Measurements from ENCODE around the gene TMEM30A.

TMEM30A gene

GRCh38 chr6:75224303-75224926 is 60.2 kb downstream of the TMEM30A start:
- TF ChIP-seq, protein P1, sequence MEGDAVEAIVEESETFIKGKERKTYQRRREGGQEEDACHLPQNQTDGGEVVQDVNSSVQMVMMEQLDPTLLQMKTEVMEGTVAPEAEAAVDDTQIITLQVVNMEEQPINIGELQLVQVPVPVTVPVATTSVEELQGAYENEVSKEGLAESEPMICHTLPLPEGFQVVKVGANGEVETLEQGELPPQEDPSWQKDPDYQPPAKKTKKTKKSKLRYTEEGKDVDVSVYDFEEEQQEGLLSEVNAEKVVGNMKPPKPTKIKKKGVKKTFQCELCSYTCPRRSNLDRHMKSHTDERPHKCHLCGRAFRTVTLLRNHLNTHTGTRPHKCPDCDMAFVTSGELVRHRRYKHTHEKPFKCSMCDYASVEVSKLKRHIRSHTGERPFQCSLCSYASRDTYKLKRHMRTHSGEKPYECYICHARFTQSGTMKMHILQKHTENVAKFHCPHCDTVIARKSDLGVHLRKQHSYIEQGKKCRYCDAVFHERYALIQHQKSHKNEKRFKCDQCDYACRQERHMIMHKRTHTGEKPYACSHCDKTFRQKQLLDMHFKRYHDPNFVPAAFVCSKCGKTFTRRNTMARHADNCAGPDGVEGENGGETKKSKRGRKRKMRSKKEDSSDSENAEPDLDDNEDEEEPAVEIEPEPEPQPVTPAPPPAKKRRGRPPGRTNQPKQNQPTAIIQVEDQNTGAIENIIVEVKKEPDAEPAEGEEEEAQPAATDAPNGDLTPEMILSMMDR (IDR thresholded peaks at IDR 0.05; ENCODE audit: control insufficient read depth, extremely low read depth, insufficient read depth), result no peak
- DNase-seq (ENCODE audit: low read depth), result no peak
- H3K4me3 ChIP-seq (ENCODE audit: low read depth, low read length), result no peak overlapping the region

DNA sequence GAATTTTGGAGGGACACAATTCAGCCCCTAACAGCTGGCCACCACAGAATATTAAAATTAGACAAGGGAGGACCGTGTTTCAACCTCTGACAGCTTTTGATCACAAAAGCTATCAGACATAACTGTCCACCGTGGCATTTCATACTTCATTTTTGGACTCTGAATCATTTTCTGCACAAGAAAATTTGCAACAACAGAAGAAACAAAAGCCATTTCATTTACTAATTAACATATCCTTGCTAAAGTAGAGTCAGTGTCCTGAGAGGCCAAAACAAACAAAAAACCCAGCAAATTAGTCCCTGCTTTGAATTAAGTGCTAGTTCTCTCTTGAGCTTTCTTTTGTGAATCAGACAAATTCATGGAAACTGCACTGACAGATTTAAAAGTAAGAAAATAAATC is 61.2 kb downstream of the TMEM30A start:
- DNase-seq (ENCODE audit: low read depth), result no peak
- TF ChIP-seq, protein P1 (IDR thresholded peaks at IDR 0.05; ENCODE audit: control insufficient read depth, extremely low read depth, insufficient read depth), result no peak
- no peak overlapping the region for H3K4me3 ChIP-seq (ENCODE audit: low read depth, low read length)

DNA sequence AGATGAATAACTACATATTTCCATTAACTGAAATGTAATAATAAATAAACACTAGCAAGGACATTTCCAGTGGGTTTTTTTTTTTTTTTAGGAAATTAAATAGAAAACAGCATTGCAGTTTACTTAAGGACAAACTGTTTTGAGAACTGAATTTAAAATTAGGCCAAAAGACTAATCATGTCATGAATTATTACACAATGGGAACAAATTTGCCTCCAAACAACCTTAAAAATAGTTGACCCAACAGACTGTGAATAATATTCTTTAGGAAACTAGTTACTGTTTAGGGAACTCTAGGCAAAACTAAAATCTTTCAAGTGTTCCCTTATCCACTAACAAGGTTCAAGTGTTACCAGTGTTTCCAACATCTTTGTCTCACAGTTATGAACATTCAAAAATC is 62.3 kb downstream of the TMEM30A start:
- DNase-seq (ENCODE audit: low read depth), result no peak
- no peak overlapping the region for H3K4me3 ChIP-seq (ENCODE audit: low read depth, low read length)
- TF ChIP-seq, protein P1 (IDR thresholded peaks at IDR 0.05; ENCODE audit: control insufficient read depth, extremely low read depth, insufficient read depth), result no peak

- TF ChIP-seq, protein P1 (IDR thresholded peaks at IDR 0.05; ENCODE audit: control insufficient read depth, extremely low read depth, insufficient read depth), result no peak
- H3K4me3 ChIP-seq (ENCODE audit: low read depth, low read length), result no peak overlapping the region
- DNase-seq (ENCODE audit: low read depth), result no peak
Observed at GRCh38 chr6:75221116-75221515, 63.5 kb downstream of the TMEM30A start.

DNA sequence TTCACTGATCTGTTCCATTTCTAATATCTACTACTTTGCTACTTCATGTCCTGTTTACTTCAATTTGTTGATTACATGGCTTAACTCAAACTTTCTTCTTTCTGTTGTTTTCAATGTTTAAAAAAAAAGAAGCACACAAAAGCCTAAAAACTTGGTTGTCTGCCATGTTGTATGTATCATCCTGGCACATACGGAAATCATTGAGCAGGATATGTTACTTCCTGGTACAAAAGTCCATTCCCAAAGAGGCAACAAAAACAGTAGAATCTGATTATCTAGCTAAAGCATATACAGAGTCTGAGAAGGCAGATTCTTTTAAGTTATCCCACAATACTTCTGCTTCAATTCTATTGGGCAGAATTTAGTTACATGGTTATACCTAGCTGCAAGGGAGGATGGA is 64.2 kb downstream of the TMEM30A start:
- DNase-seq (ENCODE audit: low read depth), result no peak
- TF ChIP-seq, protein P1 (IDR thresholded peaks at IDR 0.05; ENCODE audit: control insufficient read depth, extremely low read depth, insufficient read depth), result no peak
- H3K4me3 ChIP-seq (ENCODE audit: low read depth, low read length), result no peak overlapping the region

DNA sequence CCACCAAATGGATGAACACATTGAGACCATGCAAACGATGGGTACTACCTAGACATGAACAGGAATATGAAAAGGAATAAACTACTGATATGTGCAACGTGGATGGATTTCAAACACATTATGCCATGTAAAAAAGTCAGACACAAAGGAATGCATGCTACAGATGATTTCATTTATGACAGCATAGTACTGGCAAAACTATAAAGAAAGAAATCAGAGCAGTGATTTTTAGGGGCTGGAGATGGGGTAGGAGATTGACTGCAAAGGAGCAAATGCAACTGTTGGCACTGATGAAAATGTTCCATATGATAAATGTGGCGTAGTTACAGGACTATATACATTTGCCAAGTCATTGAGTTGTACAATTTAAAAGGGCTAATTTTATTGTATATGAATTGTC is 65.3 kb downstream of the TMEM30A start:
- TF ChIP-seq, protein P1 (IDR thresholded peaks at IDR 0.05; ENCODE audit: control insufficient read depth, extremely low read depth, insufficient read depth), result no peak
- DNase-seq (ENCODE audit: low read depth), result no peak
- H3K4me3 ChIP-seq (ENCODE audit: low read depth, low read length), result no peak overlapping the region

DNA sequence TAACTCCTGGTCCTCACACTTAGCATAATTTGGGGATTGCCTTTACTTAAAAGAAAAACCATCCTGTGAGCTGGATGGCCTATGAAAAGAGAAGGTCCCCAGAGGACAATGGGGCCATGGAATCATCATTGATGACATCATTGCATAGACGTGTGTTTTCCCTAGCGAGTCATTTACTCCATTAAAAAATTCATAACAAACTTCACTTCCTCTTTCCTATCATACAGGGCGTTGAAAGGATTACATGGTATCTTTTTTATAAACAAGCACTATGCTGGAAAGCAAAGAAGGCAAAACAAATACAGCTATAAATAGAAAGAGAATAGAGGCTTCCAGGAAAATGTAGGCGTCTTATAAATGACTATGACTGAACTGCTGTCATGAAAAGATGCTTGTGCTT is 67.4 kb downstream of the TMEM30A start:
- H3K4me3 ChIP-seq (ENCODE audit: low read depth, low read length), result no peak overlapping the region
- TF ChIP-seq, protein P1 (IDR thresholded peaks at IDR 0.05; ENCODE audit: control insufficient read depth, extremely low read depth, insufficient read depth), result no peak
- no peak for DNase-seq (ENCODE audit: low read depth)

All from LNCaP clone FGC (cell line).